ENCODE measurements around the gene CFDP1. TPM values are rescaled to one million over a fixed set of nuclear protein-coding genes. Genes with fewer than 3 reads are reported as not detected.

The CFDP1 gene
- total RNA-seq, 1 experiment from 2014 or later: 77.6 TPM

DNA sequence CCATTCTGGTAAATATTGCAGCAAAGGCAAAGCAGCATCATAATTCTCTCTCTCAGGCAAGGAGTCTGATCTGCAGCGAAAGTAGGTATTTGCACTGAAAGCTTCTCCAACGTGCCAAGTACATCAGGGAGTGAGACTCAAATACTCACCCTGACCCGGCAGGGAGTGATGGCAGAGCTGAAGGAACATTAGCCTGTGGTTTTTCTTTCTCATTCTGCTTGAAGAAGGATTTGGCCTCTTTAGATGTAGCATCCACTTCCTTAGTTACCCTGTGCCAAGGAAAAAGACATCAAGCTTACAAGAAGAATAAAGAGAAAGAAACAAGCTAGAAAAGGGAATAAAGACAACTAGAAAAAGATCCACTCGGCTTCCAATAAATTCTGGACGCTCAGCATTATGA is 38.4 kb downstream of the CFDP1 start:
- Mint-ChIP-seq H3K4me1 (ENCODE audit: low read depth, unreplicated experiment) (no peaks in the 10 kb centered on the region), H3K36me3 (ENCODE audit: insufficient read depth, unreplicated experiment) (peaks cover 47% of the 10 kb centered on the region), H3K27me3 (ENCODE audit: insufficient read depth, unreplicated experiment) (no peaks in the 10 kb centered on the region), H3K9me3 (ENCODE audit: unreplicated experiment) (no peaks in the 10 kb centered on the region), H3K27ac (ENCODE audit: unreplicated experiment) (no peak overlapping the region), H3K4me3 (ENCODE audit: unreplicated experiment) (no peak overlapping the region)
- CTCF ChIA-PET: interaction anchor here (1.1 kb wide), 1 partner anchor 161 kb away, joined by 3 read pairs; no protein-coding TSS in a partner anchor
- Histone ChIP-seq H3K27me3 (replicated peaks; ENCODE audit: control insufficient read depth, insufficient read depth, low read length) (no peaks in the 10 kb centered on the region), H3K4me3 (ENCODE audit: low read depth, low read length) (no peak overlapping the region), H3K4me1 (0 out of 2 replicates have a peak, but pooled peaks cover 4% of the 10 kb centered on the region), H3K9me3 (no peaks in the 10 kb centered on the region), H3K36me3 (ENCODE audit: control insufficient read depth, insufficient read depth, low read length) (peaks cover 3% of the 10 kb centered on the region)
- DNase-seq: no peak
- intact Hi-C loops (cut with micrococcal nuclease; ENCODE audit: unreplicated experiment): no loop called here
- POLR2A ChIA-PET: no interaction called here
- TF ChIP-seq, protein P1, sequence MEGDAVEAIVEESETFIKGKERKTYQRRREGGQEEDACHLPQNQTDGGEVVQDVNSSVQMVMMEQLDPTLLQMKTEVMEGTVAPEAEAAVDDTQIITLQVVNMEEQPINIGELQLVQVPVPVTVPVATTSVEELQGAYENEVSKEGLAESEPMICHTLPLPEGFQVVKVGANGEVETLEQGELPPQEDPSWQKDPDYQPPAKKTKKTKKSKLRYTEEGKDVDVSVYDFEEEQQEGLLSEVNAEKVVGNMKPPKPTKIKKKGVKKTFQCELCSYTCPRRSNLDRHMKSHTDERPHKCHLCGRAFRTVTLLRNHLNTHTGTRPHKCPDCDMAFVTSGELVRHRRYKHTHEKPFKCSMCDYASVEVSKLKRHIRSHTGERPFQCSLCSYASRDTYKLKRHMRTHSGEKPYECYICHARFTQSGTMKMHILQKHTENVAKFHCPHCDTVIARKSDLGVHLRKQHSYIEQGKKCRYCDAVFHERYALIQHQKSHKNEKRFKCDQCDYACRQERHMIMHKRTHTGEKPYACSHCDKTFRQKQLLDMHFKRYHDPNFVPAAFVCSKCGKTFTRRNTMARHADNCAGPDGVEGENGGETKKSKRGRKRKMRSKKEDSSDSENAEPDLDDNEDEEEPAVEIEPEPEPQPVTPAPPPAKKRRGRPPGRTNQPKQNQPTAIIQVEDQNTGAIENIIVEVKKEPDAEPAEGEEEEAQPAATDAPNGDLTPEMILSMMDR (IDR thresholded peaks at IDR 0.05; ENCODE audit: insufficient read depth in 1 of 2, low read depth in 1 of 2, low read length in 1 of 2, severe bottlenecking in 1 of 2, unreplicated experiment in 1 of 2): no peak
- BruUV-seq (replicated peaks): no TSS peak

DNA sequence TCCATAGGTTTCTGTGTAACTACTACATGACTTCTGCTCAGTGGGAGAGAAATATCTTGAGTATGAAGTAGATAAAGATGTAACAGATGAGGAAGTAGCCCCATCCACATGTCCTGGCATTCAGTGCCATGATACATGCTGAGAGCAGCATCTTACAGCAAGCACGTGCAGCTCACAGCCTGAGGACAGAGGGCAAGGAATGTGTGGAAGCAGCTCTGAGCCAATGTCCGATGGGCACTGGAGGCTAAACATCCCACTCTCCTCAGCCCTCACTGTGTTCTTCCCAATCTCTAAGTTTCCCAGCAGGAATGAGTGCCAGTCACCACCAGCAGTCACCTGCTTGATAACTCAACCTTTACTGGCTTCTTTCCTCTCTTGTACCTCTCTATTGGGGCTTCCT is 40.4 kb downstream of the CFDP1 start:
- intact Hi-C loops (cut with micrococcal nuclease; ENCODE audit: unreplicated experiment): no loop called here
- Mint-ChIP-seq H3K36me3 (ENCODE audit: insufficient read depth, unreplicated experiment) (peaks cover 47% of the 10 kb centered on the region), H3K27ac (ENCODE audit: unreplicated experiment) (no peak overlapping the region)

DNA sequence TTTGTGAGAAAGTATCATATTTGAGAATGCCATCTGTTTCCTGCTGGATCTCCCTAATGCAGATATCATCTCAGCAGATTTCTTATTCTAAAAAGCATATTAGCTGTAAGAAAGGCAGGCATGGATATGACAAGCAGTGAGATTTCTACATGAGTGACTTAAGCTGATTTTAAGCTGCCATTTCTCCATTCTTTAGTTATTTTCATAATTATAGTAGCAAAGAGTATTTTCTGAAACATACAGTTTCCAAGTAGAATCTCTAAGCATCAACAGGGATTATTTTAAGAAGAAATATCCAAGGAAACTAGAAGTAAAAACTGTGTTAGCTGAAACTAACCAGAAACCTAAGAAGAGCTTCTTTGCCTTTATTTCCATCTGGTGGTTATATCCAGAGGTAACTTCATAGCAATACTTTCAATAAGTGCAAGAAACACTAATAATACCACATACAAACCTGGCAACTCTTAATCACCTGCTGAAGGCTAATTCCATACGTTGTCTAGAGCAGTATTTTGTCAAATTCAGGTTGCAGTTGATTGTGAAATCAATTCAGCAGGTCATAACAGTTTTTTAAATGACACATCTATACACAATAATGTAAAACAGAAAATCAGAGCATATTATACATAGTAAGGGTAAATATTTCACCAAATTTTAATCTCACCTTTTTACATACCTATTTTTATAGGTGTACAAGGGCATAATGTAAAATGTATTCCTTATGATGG is 42.2 kb downstream of the CFDP1 start:
- no peaks in the 10 kb centered on the region for H3K4me1 Mint-ChIP-seq (ENCODE audit: low read depth, unreplicated experiment)
- H3K4me3 ChIP-seq (ENCODE audit: low read depth, low read length): no peak overlapping the region
- intact Hi-C loops (cut with micrococcal nuclease; ENCODE audit: unreplicated experiment): no loop called here
- no peak overlapping the region for H3K4me3 Mint-ChIP-seq (ENCODE audit: unreplicated experiment)
- H3K9me3 ChIP-seq: no peaks in the 10 kb centered on the region
- TF ChIP-seq, protein P1 (IDR thresholded peaks at IDR 0.05; ENCODE audit: insufficient read depth in 1 of 2, low read depth in 1 of 2, low read length in 1 of 2, severe bottlenecking in 1 of 2, unreplicated experiment in 1 of 2): no peak
- H3K27me3 Mint-ChIP-seq (ENCODE audit: insufficient read depth, unreplicated experiment): no peaks in the 10 kb centered on the region
- H3K36me3 ChIP-seq (ENCODE audit: control insufficient read depth, insufficient read depth, low read length): peaks cover 3% of the 10 kb centered on the region
- H3K4me1 ChIP-seq: 0 out of 2 replicates have a peak, but pooled peaks cover 4% of the 10 kb centered on the region
- CTCF ChIA-PET: interaction anchor here (1.5 kb wide), 1 partner anchor 192 kb away, joined by 9 read pairs; no protein-coding TSS in a partner anchor
- POLR2A ChIA-PET: no interaction called here
- no peak for DNase-seq
- H3K36me3 Mint-ChIP-seq (ENCODE audit: insufficient read depth, unreplicated experiment): peaks cover 51% of the 10 kb centered on the region
- H3K27me3 ChIP-seq (replicated peaks; ENCODE audit: control insufficient read depth, insufficient read depth, low read length): no peaks in the 10 kb centered on the region
- no peak overlapping the region for H3K27ac Mint-ChIP-seq (ENCODE audit: unreplicated experiment)
- no peaks in the 10 kb centered on the region for H3K9me3 Mint-ChIP-seq (ENCODE audit: unreplicated experiment)
- no TSS peak for BruUV-seq (replicated peaks)

More for the DNA sequence above, 40.4 kb downstream of the CFDP1 start:
- ChIA-PET CTCF (no interaction called here), POLR2A (no interaction called here)
- Histone ChIP-seq H3K36me3 (ENCODE audit: control insufficient read depth, insufficient read depth, low read length) (peaks cover 3% of the 10 kb centered on the region), H3K9me3 (no peaks in the 10 kb centered on the region), H3K27me3 (replicated peaks; ENCODE audit: control insufficient read depth, insufficient read depth, low read length) (no peaks in the 10 kb centered on the region), H3K4me3 (ENCODE audit: low read depth, low read length) (no peak overlapping the region), H3K4me1 (0 out of 2 replicates have a peak, but pooled peaks cover 4% of the 10 kb centered on the region)
- H3K4me3 Mint-ChIP-seq (ENCODE audit: unreplicated experiment): no peak overlapping the region
- H3K27me3 Mint-ChIP-seq (ENCODE audit: insufficient read depth, unreplicated experiment): no peaks in the 10 kb centered on the region
- no TSS peak for BruUV-seq (replicated peaks)
- H3K9me3 Mint-ChIP-seq (ENCODE audit: unreplicated experiment): no peaks in the 10 kb centered on the region
- TF ChIP-seq, protein P1 (IDR thresholded peaks at IDR 0.05; ENCODE audit: insufficient read depth in 1 of 2, low read depth in 1 of 2, low read length in 1 of 2, severe bottlenecking in 1 of 2, unreplicated experiment in 1 of 2): no peak
- no peaks in the 10 kb centered on the region for H3K4me1 Mint-ChIP-seq (ENCODE audit: low read depth, unreplicated experiment)
- DNase-seq: no peak

Measured in Caco-2 (cell line).